ENCODE results near the gene RNPEPL1. TPM values are rescaled to one million over a fixed set of nuclear protein-coding genes. Genes with fewer than 3 reads are reported as not detected.

The RNPEPL1 gene
- total RNA-seq, 1 donor from 2014 or later: 29.2 TPM

DNA sequence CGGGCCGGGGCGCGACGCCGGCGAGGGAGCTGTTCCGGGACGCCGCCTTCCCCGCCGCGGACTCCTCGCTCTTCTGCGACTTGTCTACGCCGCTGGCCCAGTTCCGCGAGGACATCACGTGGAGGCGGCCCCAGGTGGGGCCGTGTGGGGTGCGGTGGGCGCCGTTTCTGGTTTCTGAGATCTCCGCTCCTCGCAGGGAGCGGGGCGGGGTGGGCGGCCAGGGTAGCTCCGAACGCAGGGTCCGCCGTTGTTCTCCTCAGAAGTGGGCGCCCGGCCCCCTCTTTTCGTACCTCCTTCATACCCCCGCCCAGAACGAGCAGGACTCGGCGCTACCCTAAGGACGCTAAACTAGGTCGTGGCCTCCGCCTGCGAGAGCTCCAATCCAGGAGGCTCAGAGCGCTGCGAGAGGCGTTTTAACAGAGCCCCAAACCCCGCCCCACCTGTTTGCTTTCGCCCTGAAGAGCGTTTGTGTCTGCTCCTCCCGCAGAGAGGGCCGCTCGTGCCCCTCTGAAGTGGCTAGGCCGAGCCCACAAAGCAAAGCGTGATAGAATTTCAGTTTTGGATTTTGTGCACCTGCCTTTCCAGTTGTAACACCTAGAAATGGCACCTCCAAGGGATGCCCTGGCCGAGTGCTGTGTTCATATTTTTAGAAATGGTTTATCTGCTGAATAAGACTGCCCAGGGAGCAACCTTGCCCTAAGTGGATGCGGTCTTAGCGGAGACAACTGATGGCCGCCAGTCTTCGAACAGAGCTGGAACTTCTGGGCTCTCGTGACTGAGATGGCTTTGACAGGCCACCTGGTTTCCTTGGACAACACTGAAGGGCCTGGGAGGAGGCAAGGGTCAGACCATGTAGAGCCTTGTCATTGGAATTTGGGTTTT, 18.9 kb downstream of the RNPEPL1 start:
- peaks cover 26% of the 10 kb centered on the region for H3K4me1 Mint-ChIP-seq (ENCODE audit: unreplicated experiment)
- peaks cover 12% of the 10 kb centered on the region for H3K27me3 Mint-ChIP-seq (ENCODE audit: unreplicated experiment)
- TF ChIP-seq, protein P1, sequence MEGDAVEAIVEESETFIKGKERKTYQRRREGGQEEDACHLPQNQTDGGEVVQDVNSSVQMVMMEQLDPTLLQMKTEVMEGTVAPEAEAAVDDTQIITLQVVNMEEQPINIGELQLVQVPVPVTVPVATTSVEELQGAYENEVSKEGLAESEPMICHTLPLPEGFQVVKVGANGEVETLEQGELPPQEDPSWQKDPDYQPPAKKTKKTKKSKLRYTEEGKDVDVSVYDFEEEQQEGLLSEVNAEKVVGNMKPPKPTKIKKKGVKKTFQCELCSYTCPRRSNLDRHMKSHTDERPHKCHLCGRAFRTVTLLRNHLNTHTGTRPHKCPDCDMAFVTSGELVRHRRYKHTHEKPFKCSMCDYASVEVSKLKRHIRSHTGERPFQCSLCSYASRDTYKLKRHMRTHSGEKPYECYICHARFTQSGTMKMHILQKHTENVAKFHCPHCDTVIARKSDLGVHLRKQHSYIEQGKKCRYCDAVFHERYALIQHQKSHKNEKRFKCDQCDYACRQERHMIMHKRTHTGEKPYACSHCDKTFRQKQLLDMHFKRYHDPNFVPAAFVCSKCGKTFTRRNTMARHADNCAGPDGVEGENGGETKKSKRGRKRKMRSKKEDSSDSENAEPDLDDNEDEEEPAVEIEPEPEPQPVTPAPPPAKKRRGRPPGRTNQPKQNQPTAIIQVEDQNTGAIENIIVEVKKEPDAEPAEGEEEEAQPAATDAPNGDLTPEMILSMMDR (IDR thresholded peaks at IDR 0.05; ENCODE audit: unreplicated experiment): no peak
- peaks cover 33% of the 10 kb centered on the region for H3K36me3 Mint-ChIP-seq (ENCODE audit: low read depth, unreplicated experiment)
- peak overlapping the region; percentile 84 for H3K4me3 Mint-ChIP-seq (ENCODE audit: unreplicated experiment)
- H3K9me3 Mint-ChIP-seq (ENCODE audit: unreplicated experiment): no peaks in the 10 kb centered on the region
- DNase-seq (ENCODE audit: low spot score): no peak
- H3K27ac Mint-ChIP-seq (ENCODE audit: unreplicated experiment): peak overlapping the region; percentile 48

DNA sequence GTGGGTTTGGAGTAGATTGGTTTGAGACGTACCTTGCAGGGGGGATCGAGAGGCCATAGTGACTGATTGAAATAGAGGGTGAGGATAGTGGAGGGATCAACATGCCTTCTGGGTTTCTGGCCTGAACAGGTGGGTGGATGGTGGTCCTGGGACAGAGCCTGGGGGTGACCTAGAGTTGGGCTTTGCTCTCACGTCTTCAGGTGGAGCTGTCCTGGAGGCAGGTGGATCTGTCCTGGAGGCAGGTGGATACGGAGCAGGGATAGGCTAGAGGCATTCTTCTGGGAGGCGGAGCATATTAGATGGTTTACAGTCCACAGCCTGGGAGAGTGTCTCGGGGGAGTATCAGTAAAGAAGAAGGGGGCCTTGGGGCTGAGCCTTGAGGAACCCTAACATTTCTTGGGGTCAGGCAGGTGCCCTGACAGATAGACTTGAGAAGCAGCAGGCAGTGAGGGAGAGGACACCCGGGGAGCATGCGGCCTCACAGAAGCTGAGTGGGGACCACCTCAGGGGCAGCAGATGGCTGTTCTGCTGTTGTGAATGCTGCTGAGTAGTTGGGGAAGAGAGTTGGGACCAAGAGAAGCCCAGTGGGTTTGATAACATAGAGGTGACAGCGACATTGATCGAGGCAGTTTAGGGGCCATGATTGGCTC, 19.8 kb downstream of the RNPEPL1 start:
- Mint-ChIP-seq H3K4me3 (ENCODE audit: unreplicated experiment) (peak overlapping the region; percentile 84), H3K9me3 (ENCODE audit: unreplicated experiment) (no peaks in the 10 kb centered on the region), H3K36me3 (ENCODE audit: low read depth, unreplicated experiment) (peaks cover 31% of the 10 kb centered on the region), H3K27ac (ENCODE audit: unreplicated experiment) (peak overlapping the region; percentile 5), H3K27me3 (ENCODE audit: unreplicated experiment) (peaks cover 12% of the 10 kb centered on the region), H3K4me1 (ENCODE audit: unreplicated experiment) (peaks cover 26% of the 10 kb centered on the region)
- DNase-seq (ENCODE audit: low spot score): no peak
- TF ChIP-seq, protein P1 (IDR thresholded peaks at IDR 0.05; ENCODE audit: unreplicated experiment): no peak

DNA sequence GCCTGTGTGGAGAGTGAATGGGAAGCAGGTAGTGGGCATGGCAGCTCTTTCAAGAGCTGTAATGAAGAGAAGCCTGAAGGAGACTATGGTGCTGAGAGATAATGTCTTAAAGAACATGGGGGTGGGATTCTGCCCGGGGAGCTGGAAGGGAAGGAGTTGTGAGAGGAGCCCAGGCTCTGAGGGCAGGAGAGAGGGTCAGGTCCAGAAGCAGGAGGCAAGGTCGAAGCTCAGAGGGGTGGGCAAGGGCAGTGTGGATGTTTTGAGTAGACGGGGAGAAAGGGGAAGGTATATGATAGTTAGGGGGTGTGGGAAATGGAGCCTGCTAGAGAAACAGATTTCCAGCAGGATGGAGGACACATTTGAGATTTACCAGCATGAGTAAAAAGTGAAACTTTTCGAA, 20.4 kb downstream of the RNPEPL1 start:
- Mint-ChIP-seq H3K27ac (ENCODE audit: unreplicated experiment) (no peak overlapping the region), H3K9me3 (ENCODE audit: unreplicated experiment) (no peaks in the 10 kb centered on the region), H3K27me3 (ENCODE audit: unreplicated experiment) (peaks cover 12% of the 10 kb centered on the region), H3K4me1 (ENCODE audit: unreplicated experiment) (peaks cover 26% of the 10 kb centered on the region), H3K36me3 (ENCODE audit: low read depth, unreplicated experiment) (peaks cover 31% of the 10 kb centered on the region), H3K4me3 (ENCODE audit: unreplicated experiment) (peak overlapping the region; percentile 56)
- TF ChIP-seq, protein P1 (IDR thresholded peaks at IDR 0.05; ENCODE audit: unreplicated experiment): no peak
- DNase-seq (ENCODE audit: low spot score): no peak

DNA sequence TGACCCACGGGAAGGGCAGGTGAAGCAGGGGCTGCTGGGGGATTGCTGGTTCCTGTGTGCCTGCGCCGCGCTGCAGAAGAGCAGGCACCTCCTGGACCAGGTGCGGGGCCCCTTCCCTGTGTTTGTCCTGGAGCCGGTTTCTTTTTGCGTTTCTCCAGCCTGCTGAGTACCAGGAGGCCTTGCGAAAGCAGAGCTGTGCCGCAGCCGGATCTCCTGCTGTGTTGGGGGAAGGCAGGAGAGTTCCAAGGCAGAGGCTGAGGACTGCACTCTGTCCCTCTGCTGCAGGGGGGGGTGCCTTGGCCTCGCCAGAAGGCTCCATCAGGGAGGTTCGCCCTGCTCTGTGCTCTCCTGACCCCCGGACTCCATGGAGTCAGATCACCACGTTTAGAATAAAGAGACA, 21.1 kb downstream of the RNPEPL1 start:
- Mint-ChIP-seq H3K27me3 (ENCODE audit: unreplicated experiment) (peaks cover 12% of the 10 kb centered on the region), H3K36me3 (ENCODE audit: low read depth, unreplicated experiment) (peaks cover 31% of the 10 kb centered on the region), H3K4me3 (ENCODE audit: unreplicated experiment) (peak overlapping the region; percentile 56), H3K27ac (ENCODE audit: unreplicated experiment) (no peak overlapping the region), H3K4me1 (ENCODE audit: unreplicated experiment) (peaks cover 24% of the 10 kb centered on the region), H3K9me3 (ENCODE audit: unreplicated experiment) (no peaks in the 10 kb centered on the region)
- no peak for DNase-seq (ENCODE audit: low spot score)
- TF ChIP-seq, protein P1 (IDR thresholded peaks at IDR 0.05; ENCODE audit: unreplicated experiment): no peak

Data from endothelial cell (in vitro differentiated cells).